T47D (cell line): ENCODE data around the gene EPB41L4B.
"Not testable (repeated sequence)": the region's sequence is repeated elsewhere in the genome, so short reads cannot be mapped to it uniquely, and the experiment has no call there.

ENCODE experiments used
- DNase-seq, 2 experiments: peaks; one replicate each; pipeline versions ENCODE4 v3.0.0 to v3.0.0-alpha.2; 2011 to 2012; ENCODE audit warnings: low read depth in 1 of 2, low spot score in 1 of 2
- JUND ChIP-seq: IDR thresholded peaks from 2 replicates; pipeline ENCODE4 v1.6.1; 2012; ENCODE audit warnings: low read depth
- in situ Hi-C: cut with HindIII; loops from 2 replicates; pipeline ENCODE4 v1.10.0; 2016; ENCODE audit warnings: low sequenced_read_pairs, low pct_unique_long_range_greater_than_20kb

EPB41L4B gene

DNA sequence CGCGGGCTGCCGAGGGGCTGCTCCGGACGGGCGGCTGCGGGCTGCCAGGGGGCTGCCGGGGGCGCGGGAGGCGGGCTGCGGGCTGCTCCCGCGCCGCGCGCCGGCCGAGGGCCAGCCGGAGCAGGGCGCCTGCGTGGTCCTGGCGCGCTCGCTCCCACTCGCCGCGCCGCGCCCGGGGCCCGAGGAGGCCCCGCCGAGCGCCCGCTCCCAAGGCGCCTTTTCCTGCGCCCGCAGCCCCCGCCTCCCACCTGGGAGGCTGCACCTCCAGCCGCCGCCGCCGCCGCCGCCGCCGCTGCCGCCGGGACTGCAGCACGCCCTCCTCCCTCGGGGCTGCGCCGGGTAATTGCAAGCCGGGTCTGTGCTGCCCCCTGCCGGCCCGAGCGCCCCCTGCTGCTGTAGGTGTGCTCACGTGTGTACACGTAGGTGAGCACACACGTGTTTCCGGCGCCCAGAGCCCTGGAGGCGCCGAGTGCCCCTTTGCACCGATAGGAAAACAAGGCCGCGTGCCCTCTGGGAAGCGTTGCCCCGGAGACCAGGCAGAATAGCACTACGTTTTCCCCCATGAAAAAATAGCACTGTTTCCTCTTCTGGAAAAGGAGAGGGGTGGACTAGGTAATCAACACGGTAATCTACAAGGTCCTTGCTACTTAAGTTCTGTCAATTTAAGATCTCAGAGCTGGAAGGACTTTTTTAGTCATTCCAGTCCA is at the start of gene EPB41L4B:
Gene EPB41L4B, minus strand, starts transcription at position 318 of the 707 bp plus-strand sequence. CDS start 613 bp downstream, outside the sequence.
- DNase-seq = peak; percentile 77 to 95
- in situ Hi-C loops = no loop called here
- no peak for TF ChIP-seq JUND

DNA sequence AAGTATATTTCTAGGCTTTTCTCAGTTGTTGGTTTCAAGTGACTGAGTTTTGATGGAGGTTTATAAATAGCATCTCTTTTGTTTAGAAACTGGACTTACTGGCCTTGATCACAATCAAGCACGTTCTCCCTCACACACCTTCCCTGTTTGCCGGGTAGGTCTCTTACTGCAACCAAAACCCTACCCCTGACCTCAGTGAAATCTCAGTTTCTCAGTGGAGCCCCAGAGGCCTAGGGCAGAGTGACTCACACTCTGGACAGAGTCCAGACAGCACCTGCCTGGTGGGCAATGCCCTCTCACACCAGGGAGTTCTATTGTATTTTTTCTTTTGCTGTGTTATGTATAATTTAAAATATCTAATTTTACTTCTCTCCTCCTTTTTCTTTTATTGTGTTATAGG is 48.4 kb upstream of the EPB41L4B start:
- no peak for TF ChIP-seq JUND
- in situ Hi-C loops = no loop called here
- DNase-seq = peak in 1 of 2 experiments; percentile 59

DNA sequence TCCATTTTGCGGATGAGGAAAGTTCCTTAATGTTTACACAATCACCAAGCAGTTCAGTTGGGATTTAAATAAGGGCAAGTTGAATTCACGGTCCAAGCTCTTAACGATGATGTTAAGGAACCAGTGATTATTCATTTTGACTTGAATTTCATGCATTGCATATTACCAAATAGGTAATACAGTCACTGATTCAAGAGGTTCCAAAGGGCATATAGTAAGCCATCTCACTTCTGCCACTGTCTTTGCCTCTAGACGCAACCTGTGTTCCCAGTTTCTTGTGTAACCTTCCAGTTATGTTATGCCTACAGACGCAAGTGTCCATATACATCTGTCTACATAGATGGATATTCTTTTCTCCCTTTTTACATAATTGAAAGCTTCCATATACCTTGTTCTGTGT is 39.9 kb upstream of the EPB41L4B start:
- TF ChIP-seq JUND = no peak
- in situ Hi-C loops = no loop called here
- no peak for DNase-seq

DNA sequence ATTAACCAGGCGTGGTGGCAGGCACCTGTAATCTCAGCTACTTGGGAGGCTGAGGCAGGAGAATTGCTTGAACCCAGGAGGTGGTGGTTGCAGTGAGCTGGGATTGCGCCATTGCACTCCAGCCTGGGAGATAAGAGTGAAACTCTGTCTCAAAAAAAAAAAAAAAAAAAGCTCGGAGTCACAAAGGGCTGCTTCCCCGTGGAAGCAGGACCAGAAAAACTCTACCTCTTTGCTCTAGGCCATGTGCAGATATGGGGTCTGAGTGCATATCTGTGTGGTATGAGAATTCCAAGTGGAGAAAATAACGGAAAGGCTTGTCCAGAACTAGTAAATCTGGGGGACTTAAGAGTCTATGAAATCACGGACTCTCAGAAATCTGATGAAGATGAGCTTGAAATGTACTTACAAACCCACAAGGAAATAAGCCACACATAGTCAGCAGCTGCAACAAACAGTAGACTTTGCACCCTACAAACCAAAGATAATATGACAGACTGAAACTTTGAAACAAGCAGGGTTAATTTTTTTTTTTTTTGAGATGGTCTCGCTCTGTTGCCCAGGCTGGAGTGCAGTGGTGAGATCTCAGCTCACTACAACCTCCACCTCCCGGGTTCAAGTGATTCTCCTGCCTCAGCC is 38.2 kb upstream of the EPB41L4B start:
- in situ Hi-C loops, DNase-seq: not testable (repeated sequence)

DNA sequence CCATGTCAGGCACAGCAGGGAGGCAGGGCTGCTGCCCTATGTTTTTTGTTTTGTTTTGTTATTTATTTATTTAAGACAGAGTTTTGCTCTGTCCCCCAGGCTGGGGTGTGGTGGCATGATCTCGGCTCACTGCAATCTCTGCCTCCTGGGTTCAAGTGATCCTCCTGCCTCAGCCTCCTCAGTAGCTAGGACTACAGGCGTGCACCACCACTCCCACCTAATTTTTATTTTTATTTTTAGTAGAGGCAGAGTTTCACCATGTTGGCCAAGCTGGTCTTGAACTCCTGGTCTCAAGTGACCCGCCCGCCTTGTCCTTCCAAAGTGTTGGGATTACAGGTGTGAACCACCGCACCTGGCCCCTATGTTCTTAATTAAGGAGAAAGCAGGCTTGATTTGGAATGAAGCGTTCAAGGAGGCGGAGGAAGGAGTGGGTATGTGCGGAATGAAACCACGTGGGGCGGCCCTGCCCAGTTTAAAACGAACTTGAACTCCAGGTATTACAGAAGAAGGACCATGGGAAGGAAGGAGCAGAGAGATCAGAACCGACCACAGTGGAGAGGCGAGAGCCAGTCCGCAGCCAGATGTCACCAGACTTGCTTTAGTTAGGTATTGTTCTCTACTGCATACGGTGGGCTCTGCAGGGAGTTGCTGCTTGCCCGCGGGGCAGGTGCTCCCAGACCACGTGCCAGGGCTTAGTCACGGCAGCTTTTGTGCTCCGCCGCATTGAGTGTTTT is 34.9 kb upstream of the EPB41L4B start:
- no peak for TF ChIP-seq JUND
- no peak for DNase-seq
- in situ Hi-C loops = no loop called here

DNA sequence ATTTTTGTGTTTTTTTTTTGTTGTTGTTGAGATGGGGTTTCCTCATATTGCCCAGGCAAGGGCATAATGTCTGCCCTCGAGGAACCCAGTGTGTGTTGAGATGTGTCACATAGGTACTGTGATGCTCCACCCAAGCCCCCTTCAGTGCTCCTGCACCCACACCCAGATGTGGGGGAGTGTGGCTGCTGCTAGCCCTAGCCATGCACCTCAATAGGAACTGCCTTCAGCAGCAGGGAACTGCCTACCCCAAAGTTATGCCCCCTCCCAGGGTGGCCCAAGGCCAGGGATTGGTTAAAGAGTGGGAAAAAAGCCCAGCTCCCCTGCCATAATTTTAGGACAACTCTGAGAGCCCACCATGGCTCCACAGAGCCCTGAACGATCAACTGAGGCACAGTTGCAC is 33.3 kb upstream of the EPB41L4B start:
- DNase-seq = no peak
- in situ Hi-C loops = no loop called here
- no peak for TF ChIP-seq JUND

DNA sequence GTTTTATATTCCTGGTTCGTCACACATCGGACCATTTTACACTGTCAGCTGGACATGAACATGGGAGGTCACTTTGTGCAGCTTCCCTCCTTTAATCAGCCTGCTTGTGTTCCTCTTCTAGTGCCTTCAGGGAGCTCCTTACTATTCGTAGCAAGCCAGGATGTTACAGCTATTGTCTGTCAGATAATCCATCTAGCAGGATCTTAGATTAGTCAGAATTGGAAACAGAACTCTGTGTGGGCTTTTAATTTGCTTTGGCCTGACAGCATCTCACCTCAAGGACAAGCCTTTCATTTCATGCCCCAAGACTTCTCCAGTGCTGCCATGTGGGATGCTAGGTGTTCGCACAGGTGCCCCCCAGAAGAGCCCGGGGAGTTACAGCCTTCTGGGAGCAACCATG is 30.2 kb upstream of the EPB41L4B start:
- in situ Hi-C loops = no loop called here
- DNase-seq = no peak
- no peak for TF ChIP-seq JUND

DNA sequence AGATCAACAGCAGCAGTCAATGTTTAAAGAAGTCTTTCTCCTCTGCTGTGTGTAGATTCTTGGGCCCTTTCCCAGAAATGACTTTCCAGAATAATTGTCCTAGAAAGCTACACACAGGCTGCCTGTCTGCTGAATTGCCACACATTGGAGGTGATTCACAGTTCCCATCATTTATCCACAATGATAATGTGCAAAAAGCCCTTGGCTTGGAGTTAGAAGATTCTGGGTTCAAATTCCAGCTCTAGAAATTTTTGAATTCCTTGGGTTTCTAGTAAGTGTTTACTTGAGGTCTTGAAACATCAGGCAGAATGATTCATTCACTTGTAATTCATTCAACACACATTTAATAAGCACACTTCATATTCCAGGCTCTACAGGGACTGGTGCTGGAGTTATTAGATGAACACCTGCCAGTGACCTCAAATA is 28.6 kb upstream of the EPB41L4B start:
- no peak for DNase-seq
- no peak for TF ChIP-seq JUND

DNA sequence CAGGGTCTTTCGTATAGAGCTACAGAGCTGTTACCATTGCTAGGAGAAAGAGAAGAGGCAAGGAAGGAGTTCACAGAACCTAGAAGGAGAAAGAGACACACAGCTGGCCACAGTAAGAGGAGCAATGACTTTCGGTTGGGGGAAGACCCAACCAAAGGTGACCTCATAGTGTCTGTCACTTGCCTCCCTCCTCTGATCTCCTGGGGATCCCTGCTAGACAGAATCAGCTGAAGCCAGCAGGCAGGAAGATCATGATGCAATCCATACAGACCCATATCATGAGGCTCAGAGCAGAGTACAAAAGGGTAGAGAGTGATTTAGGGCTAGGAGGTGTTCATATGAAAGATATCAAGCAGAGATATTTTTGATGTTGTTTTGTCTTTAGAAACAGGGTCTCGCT is 26.0 kb upstream of the EPB41L4B start:
- no peak for TF ChIP-seq JUND
- in situ Hi-C loops = no loop called here
- DNase-seq = no peak

More for the DNA sequence above, 28.6 kb upstream of the EPB41L4B start:
- in situ Hi-C loops = no loop called here

DNA sequence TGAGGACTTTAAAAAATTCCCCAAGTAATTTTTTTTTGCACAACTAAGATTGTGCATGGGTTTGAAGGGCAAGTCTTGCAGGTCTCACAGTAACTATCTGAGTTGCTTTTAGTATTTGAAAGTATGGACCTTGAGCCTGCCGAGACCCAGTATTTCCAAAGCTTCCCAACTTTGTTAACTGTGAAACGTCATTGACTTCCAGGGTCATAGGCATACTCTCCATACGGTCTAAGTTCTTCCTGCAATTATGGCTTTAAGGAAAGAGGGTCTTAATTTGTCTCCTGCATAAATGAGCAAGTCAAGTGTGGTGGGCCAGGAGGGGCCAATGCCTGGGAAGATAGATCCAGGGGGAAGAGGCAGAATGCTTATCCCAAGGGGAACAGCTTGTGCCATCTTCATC is 24.0 kb upstream of the EPB41L4B start:
- TF ChIP-seq JUND = no peak
- in situ Hi-C loops = no loop called here
- DNase-seq = no peak

DNA sequence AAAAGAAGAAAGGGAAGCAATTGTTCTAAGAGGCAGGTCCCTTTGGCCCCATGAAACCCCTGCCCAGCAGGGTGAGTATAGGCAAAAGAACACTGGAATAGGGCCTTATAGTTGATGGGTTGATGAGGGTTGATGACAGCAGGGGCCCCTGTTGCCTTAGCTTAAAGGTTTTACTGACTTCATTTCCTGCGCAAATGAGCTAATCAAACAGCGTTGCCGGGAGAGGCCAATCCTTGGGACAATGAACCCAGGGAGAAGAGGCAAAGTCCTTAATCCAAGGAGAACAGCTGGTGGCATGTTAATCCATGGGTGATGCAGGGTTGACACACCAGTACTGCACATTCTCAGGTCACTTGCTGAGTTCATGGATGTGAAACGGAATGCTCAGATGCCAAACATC is 22.0 kb upstream of the EPB41L4B start:
- in situ Hi-C loops = no loop called here
- TF ChIP-seq JUND = no peak
- no peak for DNase-seq

DNA sequence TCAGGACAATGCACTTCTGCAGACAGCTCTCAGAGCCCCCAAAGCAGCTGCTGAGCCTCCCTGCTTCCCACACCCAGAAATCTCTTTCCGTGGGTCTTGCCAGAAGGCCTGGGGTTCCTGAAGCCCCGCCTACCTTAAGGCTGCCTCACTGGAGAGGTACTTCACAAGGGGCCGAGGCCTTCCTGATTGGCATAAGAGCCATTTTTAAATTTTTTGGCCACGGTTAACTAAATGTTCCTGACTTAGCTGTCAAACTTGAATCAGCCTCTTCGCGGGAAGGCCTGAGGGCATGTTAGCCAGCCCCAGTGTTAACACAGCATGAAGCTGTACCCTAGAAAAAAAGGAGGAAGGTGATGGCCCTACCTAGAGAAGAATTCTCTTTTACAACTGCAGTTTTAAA is 20.7 kb upstream of the EPB41L4B start:
- in situ Hi-C loops = no loop called here
- DNase-seq = peak in 1 of 2 experiments; percentile 54
- no peak for TF ChIP-seq JUND

DNA sequence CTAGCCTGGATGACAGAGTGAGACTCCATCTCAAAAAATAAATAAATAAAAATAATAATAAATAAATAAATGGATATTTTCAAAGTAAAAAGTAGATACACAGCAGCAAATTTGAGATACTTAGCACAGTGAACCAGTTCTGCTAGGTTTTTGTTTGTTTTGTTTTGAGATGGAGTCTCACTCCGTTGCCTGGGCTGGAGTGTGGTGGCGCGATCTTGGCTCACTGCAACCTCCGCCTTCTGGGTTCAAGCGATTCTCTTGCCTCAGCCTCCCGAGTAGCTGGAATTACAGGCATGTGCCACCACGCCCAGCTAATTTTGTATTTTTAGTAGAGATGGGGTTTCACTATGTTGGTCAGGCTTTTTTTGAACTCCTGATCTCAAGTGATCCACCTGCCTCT is 20.1 kb upstream of the EPB41L4B start:
- in situ Hi-C loops, DNase-seq: not testable (repeated sequence)
